Measurements from ENCODE around the gene CPNE1. TPM values are rescaled to one million over a fixed set of nuclear protein-coding genes. Genes with fewer than 3 reads are reported as not detected.
A peak's percentile ranks its signal among the peaks of the same experiment; 100 is the strongest.

CPNE1 gene
- total RNA-seq, 2 experiments from 2014 or later: 242 to 253 TPM

GRCh38 chr20:35651958-35652357 is 12.7 kb downstream of the CPNE1 start:
- no peak for DNase-seq
- Mint-ChIP-seq H3K4me1 (ENCODE audit: low read depth) (peaks cover 54% of the 10 kb centered on the region), H3K27me3 (no peaks in the 10 kb centered on the region), H3K36me3 (peaks cover 20% of the 10 kb centered on the region), H3K4me3 (no peak overlapping the region), H3K27ac (no peak overlapping the region), H3K9me3 (no peaks in the 10 kb centered on the region)
- POLR2A ChIA-PET: interaction anchor here (0.6 to 1.3 kb wide), 3 partner anchors 9 to 18 kb away, joined by 3 to 6 read pairs (median 4); no protein-coding TSS in a partner anchor
- CTCF ChIA-PET: interaction anchor here (1.1 kb wide), 1 partner anchor 11 kb away, joined by 4 read pairs; no protein-coding TSS in a partner anchor
- intact Hi-C loops (cut with micrococcal nuclease): no loop called here

GRCh38 chr20:35650632-35651031 is 14.1 kb downstream of the CPNE1 start:
- H3K27ac Mint-ChIP-seq: peak overlapping the region; percentile 11
- CTCF ChIA-PET: no interaction called here

GRCh38 chr20:35648836-35649235 is 15.9 kb downstream of the CPNE1 start:
- Mint-ChIP-seq H3K4me3 (no peak overlapping the region), H3K27me3 (no peaks in the 10 kb centered on the region), H3K4me1 (ENCODE audit: low read depth) (peaks cover 70% of the 10 kb centered on the region), H3K9me3 (no peaks in the 10 kb centered on the region), H3K27ac (no peak overlapping the region), H3K36me3 (peaks cover 22% of the 10 kb centered on the region)
- DNase-seq: no peak
- intact Hi-C loops (cut with micrococcal nuclease): no loop called here
- ChIA-PET POLR2A (no interaction called here), CTCF (no interaction called here)

More at GRCh38 chr20:35650632-35651031, 14.1 kb downstream of the CPNE1 start:
- H3K9me3 Mint-ChIP-seq: no peaks in the 10 kb centered on the region
- no peak for DNase-seq
- H3K4me3 Mint-ChIP-seq: no peak overlapping the region
- peaks cover 20% of the 10 kb centered on the region for H3K36me3 Mint-ChIP-seq
- peaks cover 56% of the 10 kb centered on the region for H3K4me1 Mint-ChIP-seq (ENCODE audit: low read depth)
- no peaks in the 10 kb centered on the region for H3K27me3 Mint-ChIP-seq
- intact Hi-C loops (cut with micrococcal nuclease): loop anchor here (1.0 kb wide), 1 partner anchor 11 kb away; no protein-coding TSS in a partner anchor
- POLR2A ChIA-PET: no interaction called here

- Mint-ChIP-seq H3K36me3 (peaks cover 10% of the 10 kb centered on the region), H3K27me3 (no peaks in the 10 kb centered on the region), H3K4me3 (no peak overlapping the region), H3K4me1 (ENCODE audit: low read depth) (peaks cover 75% of the 10 kb centered on the region), H3K9me3 (no peaks in the 10 kb centered on the region), H3K27ac (peak overlapping the region; percentile 9)
- CTCF ChIA-PET: interaction anchor here (1.1 kb wide), 1 partner anchor 26 kb away, joined by 3 read pairs; no protein-coding TSS in a partner anchor
- POLR2A ChIA-PET: no interaction called here
- no peak for DNase-seq
- intact Hi-C loops (cut with micrococcal nuclease): no loop called here
These were observed 19.9 kb downstream of the CPNE1 start for GRCh38 chr20:35644806-35645205.

GRCh38 chr20:35643045-35643444 is 21.7 kb downstream of the CPNE1 start:
- CTCF ChIA-PET: no interaction called here
- H3K27ac Mint-ChIP-seq: no peak overlapping the region

GRCh38 chr20:35641743-35642142 is 23.0 kb downstream of the CPNE1 start:
- ChIA-PET POLR2A (interaction anchor here (0.7 to 1.5 kb wide), 2 partner anchors 12 to 31 kb away, joined by 3 read pairs; no protein-coding TSS in a partner anchor), CTCF (no interaction called here)
- Mint-ChIP-seq H3K9me3 (no peaks in the 10 kb centered on the region), H3K4me3 (no peak overlapping the region), H3K27me3 (no peaks in the 10 kb centered on the region), H3K27ac (no peak overlapping the region), H3K4me1 (ENCODE audit: low read depth) (peaks cover 68% of the 10 kb centered on the region), H3K36me3 (peaks cover 5% of the 10 kb centered on the region)
- no peak for DNase-seq
- intact Hi-C loops (cut with micrococcal nuclease): no loop called here

More at GRCh38 chr20:35643045-35643444, 21.7 kb downstream of the CPNE1 start:
- POLR2A ChIA-PET: interaction anchor here (1.5 kb wide), 1 partner anchor 11 kb away, joined by 3 read pairs; no protein-coding TSS in a partner anchor
- H3K27me3 Mint-ChIP-seq: no peaks in the 10 kb centered on the region
- peaks cover 64% of the 10 kb centered on the region for H3K4me1 Mint-ChIP-seq (ENCODE audit: low read depth)
- no peaks in the 10 kb centered on the region for H3K9me3 Mint-ChIP-seq
- intact Hi-C loops (cut with micrococcal nuclease): no loop called here
- no peak overlapping the region for H3K4me3 Mint-ChIP-seq
- peaks cover 5% of the 10 kb centered on the region for H3K36me3 Mint-ChIP-seq
- DNase-seq: no peak

- ChIA-PET POLR2A (no interaction called here), CTCF (no interaction called here)
- H3K4me1 Mint-ChIP-seq (ENCODE audit: low read depth): peaks cover 65% of the 10 kb centered on the region
- H3K4me3 Mint-ChIP-seq: no peak overlapping the region
- H3K27ac Mint-ChIP-seq: no peak overlapping the region
- no peak for DNase-seq
- no peaks in the 10 kb centered on the region for H3K27me3 Mint-ChIP-seq
- intact Hi-C loops (cut with micrococcal nuclease): no loop called here
- H3K9me3 Mint-ChIP-seq: no peaks in the 10 kb centered on the region
- H3K36me3 Mint-ChIP-seq: peaks cover 3% of the 10 kb centered on the region
These were observed 24.0 kb downstream of the CPNE1 start for GRCh38 chr20:35640724-35641123.

- Mint-ChIP-seq H3K4me1 (ENCODE audit: low read depth) (peaks cover 59% of the 10 kb centered on the region), H3K4me3 (no peak overlapping the region), H3K27me3 (no peaks in the 10 kb centered on the region), H3K36me3 (no peaks in the 10 kb centered on the region), H3K9me3 (no peaks in the 10 kb centered on the region), H3K27ac (no peak overlapping the region)
- ChIA-PET POLR2A (no interaction called here), CTCF (no interaction called here)
- no peak for DNase-seq
- intact Hi-C loops (cut with micrococcal nuclease): no loop called here
These were observed 25.9 kb downstream of the CPNE1 start for GRCh38 chr20:35638751-35639150.

- Mint-ChIP-seq H3K27ac (no peak overlapping the region), H3K4me3 (no peak overlapping the region), H3K4me1 (ENCODE audit: low read depth) (peaks cover 45% of the 10 kb centered on the region), H3K9me3 (no peaks in the 10 kb centered on the region), H3K27me3 (no peaks in the 10 kb centered on the region), H3K36me3 (no peaks in the 10 kb centered on the region)
- ChIA-PET CTCF (no interaction called here), POLR2A (no interaction called here)
- intact Hi-C loops (cut with micrococcal nuclease): no loop called here
- DNase-seq: no peak
These were observed 27.4 kb downstream of the CPNE1 start for GRCh38 chr20:35637276-35637675.

- Mint-ChIP-seq H3K27me3 (no peaks in the 10 kb centered on the region), H3K27ac (no peak overlapping the region), H3K4me3 (no peak overlapping the region), H3K9me3 (no peaks in the 10 kb centered on the region), H3K36me3 (no peaks in the 10 kb centered on the region), H3K4me1 (ENCODE audit: low read depth) (peaks cover 42% of the 10 kb centered on the region)
- CTCF ChIA-PET: no interaction called here
- POLR2A ChIA-PET: interaction anchor here (1.0 kb wide), 1 partner anchor 14 kb away, joined by 4 read pairs; no protein-coding TSS in a partner anchor
- intact Hi-C loops (cut with micrococcal nuclease): no loop called here
- DNase-seq: no peak
These were observed 28.6 kb downstream of the CPNE1 start for GRCh38 chr20:35636095-35636494.

GRCh38 chr20:35635652-35636051 is 29.0 kb downstream of the CPNE1 start:
- Mint-ChIP-seq H3K36me3 (no peaks in the 10 kb centered on the region), H3K27me3 (no peaks in the 10 kb centered on the region), H3K4me1 (ENCODE audit: low read depth) (peaks cover 38% of the 10 kb centered on the region), H3K4me3 (no peak overlapping the region), H3K27ac (peak overlapping the region; percentile 23), H3K9me3 (no peaks in the 10 kb centered on the region)
- CTCF ChIA-PET: no interaction called here
- intact Hi-C loops (cut with micrococcal nuclease): no loop called here
- POLR2A ChIA-PET: no interaction called here
- no peak for DNase-seq

- no peak overlapping the region for H3K4me3 Mint-ChIP-seq
- H3K27me3 Mint-ChIP-seq: no peaks in the 10 kb centered on the region
- no peaks in the 10 kb centered on the region for H3K9me3 Mint-ChIP-seq
- peak overlapping the region; percentile 25 for H3K27ac Mint-ChIP-seq
- no peak for DNase-seq
- ChIA-PET CTCF (no interaction called here), POLR2A (interaction anchor here (0.6 kb wide), 1 partner anchor 191 kb away, joined by 3 read pairs; no protein-coding TSS in a partner anchor)
- peaks cover 19% of the 10 kb centered on the region for H3K4me1 Mint-ChIP-seq (ENCODE audit: low read depth)
- peaks cover 9% of the 10 kb centered on the region for H3K36me3 Mint-ChIP-seq
- intact Hi-C loops (cut with micrococcal nuclease): no loop called here
These were observed 32.1 kb downstream of the CPNE1 start for GRCh38 chr20:35632539-35633115.

GRCh38 chr20:35630636-35631035 is 34.1 kb downstream of the CPNE1 start:
- H3K4me3 Mint-ChIP-seq: no peak overlapping the region
- POLR2A ChIA-PET: interaction anchor here (0.6 kb wide), 1 partner anchor 13 kb away, joined by 3 read pairs; no protein-coding TSS in a partner anchor
- H3K36me3 Mint-ChIP-seq: peaks cover 24% of the 10 kb centered on the region
- no peak for DNase-seq
- intact Hi-C loops (cut with micrococcal nuclease): no loop called here
- H3K9me3 Mint-ChIP-seq: no peaks in the 10 kb centered on the region
- H3K27ac Mint-ChIP-seq: no peak overlapping the region
- H3K27me3 Mint-ChIP-seq: no peaks in the 10 kb centered on the region
- CTCF ChIA-PET: no interaction called here
- peaks cover 8% of the 10 kb centered on the region for H3K4me1 Mint-ChIP-seq (ENCODE audit: low read depth)

Data from activated CD4-positive, alpha-beta memory T cell treated with anti-CD3 and anti-CD28 coated beads for 36 hours (primary cell).